ENCODE measurements around the gene CPN2. TPM values are rescaled to one million over a fixed set of nuclear protein-coding genes. Genes with fewer than 3 reads are reported as not detected.

CPN2 gene
- total RNA-seq, 1 experiment from 2014 or later = not detected

GRCh38 chr3:194314388-194315068 lies 36.6 kb downstream of the CPN2 start:
- no peak for DNase-seq (ENCODE audit: low read depth)

- DNase-seq (ENCODE audit: low read depth) = no peak
Measured at GRCh38 chr3:194313560-194314387, 37.4 kb downstream of the CPN2 start.

GRCh38 chr3:194312743-194313281 lies 38.3 kb downstream of the CPN2 start:
- DNase-seq (ENCODE audit: low read depth) = peak; percentile 87

GRCh38 chr3:194312186-194312742 lies 38.9 kb downstream of the CPN2 start:
- DNase-seq (ENCODE audit: low read depth) = no peak

- no peak for DNase-seq (ENCODE audit: low read depth)
Measured at GRCh38 chr3:194311000-194311399, 40.1 kb downstream of the CPN2 start.

GRCh38 chr3:194310060-194310835 lies 40.9 kb downstream of the CPN2 start:
- DNase-seq (ENCODE audit: low read depth) = no peak

- DNase-seq (ENCODE audit: low read depth) = no peak
Measured at GRCh38 chr3:194308601-194309449, 42.3 kb downstream of the CPN2 start.

- no peak for DNase-seq (ENCODE audit: low read depth)
Measured at GRCh38 chr3:194307849-194308248, 43.3 kb downstream of the CPN2 start.

- no peak for DNase-seq (ENCODE audit: low read depth)
Measured at GRCh38 chr3:194306771-194307640, 44.1 kb downstream of the CPN2 start.

- DNase-seq (ENCODE audit: low read depth) = no peak
Measured at GRCh38 chr3:194306109-194306686, 44.9 kb downstream of the CPN2 start.

- DNase-seq (ENCODE audit: low read depth) = no peak
Measured at GRCh38 chr3:194305356-194306108, 45.6 kb downstream of the CPN2 start.

GRCh38 chr3:194304186-194304917 lies 46.8 kb downstream of the CPN2 start:
- DNase-seq (ENCODE audit: low read depth) = no peak

- DNase-seq (ENCODE audit: low read depth) = no peak
Measured at GRCh38 chr3:194303749-194304148, 47.4 kb downstream of the CPN2 start.

- DNase-seq (ENCODE audit: low read depth) = no peak
Measured at GRCh38 chr3:194301730-194302129, 49.4 kb downstream of the CPN2 start.

- no peak for DNase-seq (ENCODE audit: low read depth)
Measured at GRCh38 chr3:194300936-194301335, 50.2 kb downstream of the CPN2 start.

GRCh38 chr3:194300382-194300758 lies 50.8 kb downstream of the CPN2 start:
- DNase-seq (ENCODE audit: low read depth) = peak; percentile 89

GRCh38 chr3:194298331-194299227 lies 52.5 kb downstream of the CPN2 start:
- DNase-seq (ENCODE audit: low read depth) = no peak

Measured in M059J (cell line).